GM19240 (cell line): ENCODE measurements around the gene FBH1.

ENCODE experiments used
- DNase-seq: peaks from one replicate; pipeline ENCODE4 v3.0.0; 2011; ENCODE audit warnings: low spot score; ENCODE audit not compliant: insufficient read length

FBH1 gene

GRCh38 chr10:5977471-5978229 is 87.6 kb downstream of the FBH1 start, which contains the start of gene IL15RA:
Gene IL15RA, minus strand, starts transcription at chr10:5977543. Its CDS starts 51 bp downstream, at chr10:5977492.
- DNase-seq: peak; percentile 69

DNA sequence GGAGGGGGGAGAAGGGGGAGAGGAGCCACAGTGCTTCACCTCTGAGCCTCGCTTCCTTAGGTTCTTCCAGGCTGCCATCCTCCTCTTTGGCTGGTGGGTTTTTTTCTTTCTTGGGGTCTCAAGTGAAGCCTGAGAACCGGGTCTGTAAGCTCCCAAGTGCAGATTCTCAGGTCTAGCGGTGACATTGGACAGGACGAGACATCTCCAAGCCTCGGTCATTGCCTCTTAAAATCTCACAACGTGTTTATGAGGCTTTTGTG is 88.1 kb downstream of the FBH1 start:
- no peak for DNase-seq

DNA sequence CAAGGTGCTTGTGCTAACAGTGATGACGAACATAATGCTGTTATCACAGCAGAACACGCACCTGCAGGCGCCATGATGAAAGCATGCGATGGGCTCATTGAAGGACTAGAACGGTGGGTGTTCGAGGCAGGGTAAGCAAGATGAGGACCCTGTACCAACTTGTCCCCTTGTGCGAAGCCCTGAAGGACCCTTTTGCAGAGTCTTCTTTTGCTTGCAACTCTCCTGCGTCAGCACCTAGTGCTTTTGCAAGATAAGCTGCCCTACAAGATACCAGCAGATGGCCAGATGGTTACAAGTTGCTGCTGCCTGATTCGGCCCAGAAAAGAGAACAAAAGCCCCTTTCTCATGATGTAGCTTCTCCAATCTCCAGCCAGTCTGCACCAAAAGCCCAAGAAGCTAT is 91.5 kb downstream of the FBH1 start:
- DNase-seq: no peak

DNA sequence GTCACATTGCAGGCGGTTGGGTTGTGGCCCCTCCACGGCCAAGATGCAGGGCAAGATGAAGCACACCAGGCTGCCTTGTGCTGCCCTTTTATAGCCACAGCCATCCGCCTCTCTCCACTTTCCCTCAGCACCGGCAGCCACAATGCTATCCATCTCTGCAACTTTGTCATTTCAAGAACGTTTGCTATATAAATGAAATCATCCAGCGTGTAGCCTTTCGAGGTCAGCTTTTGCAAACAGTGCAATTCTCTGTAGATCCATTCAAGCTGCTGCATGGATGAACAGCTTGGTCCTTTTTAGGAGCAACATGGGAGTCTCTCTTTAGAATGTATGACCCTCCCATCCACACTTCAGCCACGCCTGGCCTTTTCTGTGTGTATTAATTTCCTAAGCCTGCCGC is 93.7 kb downstream of the FBH1 start:
- DNase-seq: no peak

- DNase-seq: no peak
These were observed 95.0 kb downstream of the FBH1 start for GRCh38 chr10:5985029-5985428.
